ENCODE results near the gene EPOP. TPM values are rescaled to one million over a fixed set of nuclear protein-coding genes. Genes with fewer than 3 reads are reported as not detected.
A peak's percentile ranks its signal among the peaks of the same experiment; 100 is the strongest.

EPOP gene
- total and polyA plus RNA-seq, 2 of the 13 experiments (the other 11 are each of a cell fraction or from before 2014, with no cell fraction given), result 14.7 to 37.8 TPM

GRCh38 chr17:38674749-38675615, at the start of gene EPOP (continued):
- TF ChIP-seq RNF219 (CRISPR knock-in tag; IDR thresholded peaks at IDR 0.05), result no peak
- TF ChIP-seq ARNT2 (CRISPR knock-in tag; IDR thresholded peaks at IDR 0.05; ENCODE audit: low read depth), result peak; percentile 98
- no peak for TF ChIP-seq TBX3 (IDR thresholded peaks at IDR 0.05; ENCODE audit: borderline replicate concordance)
- no peak for TF ChIP-seq MATR3 (CRISPR knock-in tag; IDR thresholded peaks at IDR 0.05)
- peak; percentile 60; the same call in 1 of the 2 replicates for TF ChIP-seq ZNF556 (CRISPR knock-in tag; IDR thresholded peaks at IDR 0.05; ENCODE audit: borderline replicate concordance)
- no peak; the same call in 1 of the 2 replicates for TF ChIP-seq ZNF574 (CRISPR knock-in tag; IDR thresholded peaks at IDR 0.05)
- TF ChIP-seq ZNF784 (CRISPR knock-in tag; IDR thresholded peaks at IDR 0.05; ENCODE audit: borderline replicate concordance), result peak; percentile 76; the same call in 1 of the 2 replicates
- peak; percentile 99 for TF ChIP-seq SAP130 (CRISPR knock-in tag; IDR thresholded peaks at IDR 0.05; ENCODE audit: low read depth)
- no peak for TF ChIP-seq ATRX (CRISPR knock-in tag; IDR thresholded peaks at IDR 0.05; ENCODE audit: borderline replicate concordance)
- 0 out of 2 replicates have a peak, but pooled peaks have one; percentile 42 for TF ChIP-seq BRCA1 (CRISPR knock-in tag; IDR thresholded peaks at IDR 0.05)
- TF ChIP-seq ZBTB37 (CRISPR knock-in tag; IDR thresholded peaks at IDR 0.05), result no peak
- peak; percentile 86; the same call in 1 of the 2 replicates for TF ChIP-seq EED (CRISPR knock-in tag; IDR thresholded peaks at IDR 0.05)
- no peak for TF ChIP-seq GRHL1 (CRISPR knock-in tag; conservative IDR thresholded peaks at IDR 0.05)
- TF ChIP-seq REST (IDR thresholded peaks at IDR 0.05; ENCODE audit: borderline replicate concordance in 1 of 2, low read depth in 1 of 2, low read length in 2 of 2), result peak in 1 of 2 experiments; percentile 13; a peak in 1 of 4 replicates
